HFF-Myc (cell line): ENCODE data around the gene DIO1.

Experiments used
- DNase-seq: peaks from one replicate; pipeline ENCODE4 v3.0.0-alpha.2; 2011; ENCODE audit warnings: low read depth; ENCODE audit errors: extremely low read depth
- H3K4me3 ChIP-seq: replicated peaks from 2 replicates; pipeline ENCODE4 v1.5.1; 2011; ENCODE audit warnings: low read depth, mild to moderate bottlenecking, control low read depth, low read length
- CTCF ChIP-seq: IDR thresholded peaks from 2 replicates; pipeline ENCODE4 v1.5.1; 2012; ENCODE audit warnings: mild to moderate bottlenecking, low read depth, low read length, control low read depth; ENCODE audit errors: missing control alignments

The DIO1 gene

GRCh38 chr1:53906121-53906520 is 12.1 kb downstream of the DIO1 start:
- no peak overlapping the region for H3K4me3 ChIP-seq
- TF ChIP-seq CTCF, result no peak

DNA sequence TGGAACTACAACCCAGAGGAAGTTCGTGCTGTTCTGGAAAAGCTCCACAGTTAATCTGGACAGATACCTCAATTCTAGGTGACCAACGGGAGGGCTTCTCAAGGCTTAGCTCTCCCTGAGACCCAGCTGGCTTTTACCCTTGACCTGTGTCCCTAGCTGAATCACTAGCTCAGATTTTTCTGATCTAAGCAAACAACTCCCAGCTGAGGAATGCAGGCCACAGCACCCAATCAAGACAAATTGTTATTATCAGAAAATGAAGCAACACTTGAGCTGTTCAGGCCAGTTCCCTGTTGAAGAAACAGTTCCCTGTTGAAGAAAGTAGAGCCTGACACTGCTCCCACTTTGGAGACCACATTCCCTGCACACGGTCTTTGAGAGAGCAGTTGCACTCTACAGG is 16.0 kb downstream of the DIO1 start:
- no peak overlapping the region for H3K4me3 ChIP-seq
- DNase-seq, result no peak

More at GRCh38 chr1:53906121-53906520, 12.1 kb downstream of the DIO1 start:
- no peak for DNase-seq

GRCh38 chr1:53911442-53911841 is 17.5 kb downstream of the DIO1 start:
- no peak for TF ChIP-seq CTCF
- no peak for DNase-seq

More for the DNA sequence above, 16.0 kb downstream of the DIO1 start:
- TF ChIP-seq CTCF, result no peak

DNA sequence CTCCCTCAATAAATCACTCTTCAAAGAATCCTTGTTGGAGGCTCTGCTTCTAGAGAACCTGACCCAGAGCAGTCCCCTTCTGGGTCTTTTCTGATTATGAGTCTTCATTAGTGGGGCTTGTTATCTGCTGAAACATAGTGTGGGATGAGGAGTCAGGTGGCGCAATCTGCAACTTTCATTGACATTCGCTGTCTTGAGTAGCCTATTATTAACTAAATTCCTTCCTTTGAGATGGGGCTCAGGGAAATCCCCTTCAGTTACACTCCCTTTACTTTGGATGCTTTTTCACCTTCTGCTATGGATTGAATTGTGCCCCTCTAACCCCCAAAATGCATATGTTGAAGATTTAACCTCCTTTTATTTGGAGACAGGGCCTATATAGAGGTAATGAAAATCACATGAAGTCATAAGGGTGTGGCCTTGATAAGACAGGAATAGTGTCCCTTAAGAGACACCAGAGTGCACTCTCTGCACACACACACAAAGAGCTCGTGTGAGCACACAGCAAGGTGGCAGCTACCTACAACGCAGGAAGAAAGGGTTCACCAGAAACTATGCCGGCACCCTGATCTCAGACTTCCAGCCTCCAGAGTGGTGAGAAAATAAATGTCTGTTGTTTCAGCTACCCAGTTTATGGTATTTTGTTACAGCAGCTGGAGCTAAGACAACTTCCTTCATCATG is 19.5 kb downstream of the DIO1 start:
- no peak for DNase-seq
- H3K4me3 ChIP-seq, result no peak overlapping the region
- TF ChIP-seq CTCF, result no peak

More at GRCh38 chr1:53911442-53911841, 17.5 kb downstream of the DIO1 start:
- no peak overlapping the region for H3K4me3 ChIP-seq

GRCh38 chr1:53918343-53918742 is 24.4 kb downstream of the DIO1 start:
- H3K4me3 ChIP-seq, result no peak overlapping the region
- DNase-seq, result no peak
- no peak for TF ChIP-seq CTCF

DNA sequence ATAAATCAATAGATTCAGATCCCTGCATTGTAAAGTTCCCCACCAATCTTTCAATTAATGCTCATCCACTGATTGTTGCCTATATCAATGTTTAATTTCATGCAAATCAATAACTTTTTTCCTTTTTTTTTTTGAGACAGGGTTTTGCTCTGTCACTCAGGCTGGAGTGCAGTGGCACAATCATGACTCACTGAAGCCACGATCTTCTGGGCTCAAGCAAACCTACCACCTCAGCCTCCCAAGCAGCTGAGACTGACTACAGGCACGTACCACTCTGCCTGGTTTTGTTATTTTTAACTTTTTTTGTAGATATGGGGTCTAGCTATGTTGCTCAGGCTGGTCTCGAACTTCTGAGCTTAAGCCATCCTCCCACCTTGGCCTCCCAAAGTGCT is 25.7 kb downstream of the DIO1 start:
- TF ChIP-seq CTCF, result no peak
- no peak overlapping the region for H3K4me3 ChIP-seq
- no peak for DNase-seq
